Activated naive CD4-positive, alpha-beta T cell treated with anti-CD3 and anti-CD28 coated beads, Interleukin-2, amount 50 U/mL, for 16 hours (primary cell): ENCODE measurements around the gene RERG.

ENCODE experiments used
- DNase-seq: peaks from one replicate; pipeline ENCODE4 v3.0.0-alpha.2; 2020

Gene RERG

DNA sequence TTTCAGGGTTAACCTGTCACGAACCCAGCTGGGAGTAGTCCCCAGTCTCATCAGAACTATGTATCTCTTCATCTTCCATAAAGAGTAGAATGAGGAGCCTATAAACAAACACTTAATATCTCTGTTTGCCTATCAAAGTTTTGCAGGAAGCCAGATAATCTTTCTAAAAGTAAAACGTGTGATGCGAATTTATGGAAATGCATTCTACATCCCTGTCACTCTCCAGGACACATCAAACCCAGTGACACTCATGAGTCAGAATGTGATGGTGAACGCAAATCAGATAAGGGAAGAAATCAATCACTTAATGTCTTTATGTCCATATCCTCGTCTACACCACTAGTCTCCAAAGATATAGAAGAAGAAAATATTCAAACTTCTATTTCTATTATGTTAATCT, 37.4 kb downstream of the RERG start:
- DNase-seq, result no peak

DNA sequence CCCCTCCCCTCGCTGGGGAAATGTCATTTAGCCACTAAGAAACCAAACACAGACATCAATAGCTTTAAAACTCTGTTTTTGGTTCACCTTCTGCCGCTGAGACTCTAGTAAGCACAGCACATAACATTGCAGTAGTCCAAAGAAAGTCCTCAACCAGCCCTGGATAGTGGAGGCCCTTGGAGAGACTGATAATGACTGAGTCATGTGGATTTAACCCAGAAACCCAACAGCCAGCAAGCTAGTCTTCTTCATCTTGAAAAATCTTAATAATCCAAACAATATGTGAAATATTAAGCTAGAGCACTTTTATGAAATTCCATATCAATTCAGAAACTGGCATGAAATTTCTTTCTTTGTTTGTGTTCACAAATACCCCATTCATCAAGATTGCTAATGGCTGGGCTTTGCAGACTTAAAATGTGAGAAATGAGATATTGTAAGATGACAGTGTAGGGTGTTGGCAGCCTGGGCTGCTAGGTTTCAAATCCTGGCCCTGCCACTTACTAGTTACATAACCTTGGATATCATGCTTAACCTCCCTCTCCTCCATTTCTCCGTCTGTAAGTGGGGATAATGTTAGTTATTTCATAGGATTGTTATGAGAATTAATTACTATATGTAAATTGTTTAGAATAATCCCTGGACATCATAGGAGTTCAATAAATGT, 40.1 kb downstream of the RERG start:
- DNase-seq, result no peak

DNA sequence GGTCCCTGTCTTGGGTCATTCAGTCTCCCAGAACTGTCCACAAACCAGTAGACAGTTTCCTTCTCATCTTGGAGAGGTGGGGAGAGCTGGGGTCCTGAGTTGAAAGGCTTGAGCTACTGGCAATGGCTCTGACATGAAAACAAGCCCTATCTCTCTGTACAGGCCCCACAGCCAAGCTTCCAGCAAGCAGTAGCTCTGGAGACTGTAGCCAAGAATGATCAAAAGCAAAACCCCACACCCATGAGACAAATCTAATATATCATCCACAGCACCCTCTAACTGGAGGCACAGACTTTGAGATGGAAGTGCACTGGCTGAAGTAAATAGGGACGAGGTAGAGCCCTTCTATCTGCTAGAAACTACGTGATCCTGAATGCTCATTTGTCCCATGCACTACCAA, 40.9 kb downstream of the RERG start:
- no peak for DNase-seq

DNA sequence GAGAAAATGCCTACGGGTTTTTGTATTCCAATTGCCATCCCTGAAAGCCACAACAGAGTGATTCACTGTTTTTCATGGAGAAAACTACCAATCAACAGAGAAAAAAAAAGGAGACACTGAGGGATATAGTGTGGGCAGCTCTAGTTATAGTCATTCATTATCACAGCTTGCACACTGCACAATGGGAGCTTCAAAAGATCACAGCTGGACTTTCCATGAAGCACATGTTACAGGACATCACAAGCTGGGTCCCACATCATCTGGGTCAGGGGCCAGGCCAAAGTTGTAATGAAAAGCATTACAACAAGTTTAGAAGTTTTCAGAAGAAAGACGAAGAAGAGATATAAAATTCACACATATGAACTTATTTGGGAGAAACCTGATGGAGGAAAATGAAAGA, 41.5 kb downstream of the RERG start:
- no peak for DNase-seq

DNA sequence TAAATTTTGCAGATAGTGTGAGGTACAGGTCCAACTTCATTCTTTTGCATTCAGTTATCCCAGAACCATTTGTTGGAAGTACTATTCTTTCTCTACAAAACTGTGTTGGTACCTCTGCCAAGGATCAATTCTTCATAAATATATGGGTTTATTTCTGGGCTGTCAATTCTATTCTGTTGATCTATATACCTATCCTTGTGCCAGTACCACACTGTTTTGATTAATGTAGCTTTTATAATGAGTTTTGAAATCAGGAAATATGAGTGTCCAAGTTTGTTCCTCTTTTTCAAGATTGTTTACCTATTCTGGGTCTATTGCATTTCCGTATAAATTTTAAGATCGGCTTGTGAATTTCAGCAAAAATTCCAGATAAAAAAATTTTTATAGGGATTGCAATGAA, 48.1 kb downstream of the RERG start:
- no peak for DNase-seq

DNA sequence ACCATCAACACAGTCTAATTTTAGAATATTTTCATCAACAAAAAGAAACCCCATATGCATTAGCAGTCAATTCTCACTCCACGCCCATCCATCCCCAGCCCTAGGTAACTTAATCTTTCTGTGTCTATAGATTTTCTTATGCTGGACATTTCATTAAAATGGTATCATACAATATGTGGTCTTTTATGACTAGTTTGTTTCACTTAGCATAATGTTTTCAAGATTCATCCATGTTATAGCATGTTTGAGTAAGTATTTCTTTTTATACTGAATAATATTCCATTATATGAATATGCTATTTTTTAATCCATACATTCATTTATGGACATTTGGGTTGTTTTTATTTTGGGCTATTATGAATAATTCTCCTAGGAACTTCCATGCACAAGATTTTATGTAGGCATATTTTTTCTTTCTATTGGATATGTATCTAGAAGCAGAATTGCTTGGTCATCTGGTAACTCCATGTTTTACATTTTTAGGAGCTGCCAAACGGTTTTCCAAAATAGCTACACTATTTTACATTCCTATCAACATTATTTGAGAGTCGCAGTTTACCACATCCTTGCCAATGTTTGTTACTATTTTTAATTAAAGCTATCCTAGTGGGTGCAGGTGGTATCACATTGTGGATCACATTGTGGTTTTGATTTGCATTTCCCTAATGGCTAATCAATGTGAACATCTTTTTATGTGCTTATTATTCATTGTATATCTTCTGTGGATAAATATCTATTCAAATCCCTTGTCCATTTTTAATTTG, 49.0 kb downstream of the RERG start:
- no peak for DNase-seq

DNA sequence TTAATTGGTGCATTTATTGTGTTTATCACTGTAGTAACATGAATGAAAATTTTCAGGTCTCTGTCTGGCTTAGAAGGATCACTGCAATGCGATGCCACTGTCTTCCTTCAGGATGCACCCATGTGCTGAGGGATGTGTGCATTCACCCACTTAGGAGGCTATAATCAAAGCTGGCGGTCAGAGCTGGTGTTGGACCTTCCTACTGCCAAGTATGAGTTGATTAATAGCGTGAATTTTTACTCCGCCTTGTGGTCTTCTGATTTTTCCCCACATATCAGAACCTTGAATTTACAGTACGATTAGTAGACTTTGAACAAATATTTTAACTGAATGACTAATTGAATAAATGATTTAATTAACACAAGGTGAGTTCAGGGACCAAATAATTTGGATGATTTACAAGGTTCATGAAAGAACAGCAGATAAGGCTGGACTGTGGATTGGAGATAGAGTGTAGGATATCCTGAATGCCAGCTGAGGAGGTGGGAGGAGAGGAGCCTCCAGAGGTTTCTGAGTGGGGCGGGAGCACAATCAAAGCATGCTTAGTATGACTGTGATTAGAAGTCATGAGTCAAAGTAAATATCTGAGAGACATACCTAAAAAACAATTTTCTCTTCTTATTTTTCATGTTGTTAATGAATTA, 50.1 kb downstream of the RERG start:
- no peak for DNase-seq

DNA sequence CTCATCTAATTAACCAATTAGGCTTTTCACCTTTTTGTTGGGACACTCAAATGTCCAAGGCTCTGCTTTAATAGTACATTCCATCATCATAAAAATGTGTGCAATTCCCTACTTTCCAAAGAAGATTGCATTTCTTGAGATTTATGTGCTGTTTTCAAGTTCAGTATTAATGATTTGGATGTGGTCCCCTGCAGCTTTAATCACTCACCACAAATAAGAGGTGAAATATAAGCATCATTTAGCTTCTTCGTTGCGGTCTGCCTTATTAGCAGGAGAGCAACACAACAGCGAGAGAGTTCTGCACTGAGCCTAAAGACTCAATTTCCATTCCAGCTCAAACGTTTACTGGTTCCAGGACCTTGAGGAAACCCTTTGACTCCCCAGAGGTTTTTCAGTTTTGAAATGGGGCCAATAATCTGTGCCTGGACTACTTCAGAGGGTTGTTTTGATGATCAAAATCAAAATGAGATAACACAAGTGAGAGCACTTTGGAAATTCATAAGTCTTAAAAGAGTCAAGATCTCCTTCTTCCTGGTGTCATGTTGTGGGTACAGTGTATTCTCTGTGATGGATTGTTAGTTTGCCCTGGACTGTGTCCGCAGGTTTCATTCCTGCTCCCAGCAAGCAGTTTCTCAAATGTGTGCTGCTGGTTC, 53.1 kb downstream of the RERG start:
- DNase-seq, result no peak

DNA sequence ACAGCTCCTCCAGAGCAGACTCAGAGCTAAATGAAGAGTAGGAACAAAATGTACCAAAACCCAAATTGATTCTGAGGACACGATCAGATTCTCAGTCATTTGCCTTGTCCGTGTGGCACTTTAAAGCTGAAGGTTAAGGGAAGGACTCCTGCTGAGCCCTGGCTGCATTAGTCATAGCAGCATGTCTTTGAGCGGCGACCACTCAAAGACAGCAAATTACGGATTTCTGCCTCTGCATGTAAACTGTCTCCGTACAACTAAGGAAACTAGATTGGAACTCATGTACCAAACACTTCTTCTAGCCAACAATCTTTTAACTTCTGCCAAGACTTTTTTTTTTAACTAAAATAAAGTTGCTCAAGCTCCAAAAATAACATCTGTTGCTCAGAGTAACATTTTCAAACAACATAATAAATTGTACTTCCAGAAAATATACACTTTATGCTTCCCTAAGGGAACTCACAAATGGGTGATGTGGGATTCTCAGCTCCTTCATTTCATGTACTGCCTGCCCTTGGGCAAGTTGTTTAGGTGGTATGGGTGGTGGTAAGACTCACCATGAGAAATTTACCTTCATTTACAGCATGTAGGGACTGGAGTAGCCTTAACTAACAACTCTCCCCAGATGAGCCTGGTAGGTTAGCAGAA, 56.1 kb downstream of the RERG start:
- no peak for DNase-seq

DNA sequence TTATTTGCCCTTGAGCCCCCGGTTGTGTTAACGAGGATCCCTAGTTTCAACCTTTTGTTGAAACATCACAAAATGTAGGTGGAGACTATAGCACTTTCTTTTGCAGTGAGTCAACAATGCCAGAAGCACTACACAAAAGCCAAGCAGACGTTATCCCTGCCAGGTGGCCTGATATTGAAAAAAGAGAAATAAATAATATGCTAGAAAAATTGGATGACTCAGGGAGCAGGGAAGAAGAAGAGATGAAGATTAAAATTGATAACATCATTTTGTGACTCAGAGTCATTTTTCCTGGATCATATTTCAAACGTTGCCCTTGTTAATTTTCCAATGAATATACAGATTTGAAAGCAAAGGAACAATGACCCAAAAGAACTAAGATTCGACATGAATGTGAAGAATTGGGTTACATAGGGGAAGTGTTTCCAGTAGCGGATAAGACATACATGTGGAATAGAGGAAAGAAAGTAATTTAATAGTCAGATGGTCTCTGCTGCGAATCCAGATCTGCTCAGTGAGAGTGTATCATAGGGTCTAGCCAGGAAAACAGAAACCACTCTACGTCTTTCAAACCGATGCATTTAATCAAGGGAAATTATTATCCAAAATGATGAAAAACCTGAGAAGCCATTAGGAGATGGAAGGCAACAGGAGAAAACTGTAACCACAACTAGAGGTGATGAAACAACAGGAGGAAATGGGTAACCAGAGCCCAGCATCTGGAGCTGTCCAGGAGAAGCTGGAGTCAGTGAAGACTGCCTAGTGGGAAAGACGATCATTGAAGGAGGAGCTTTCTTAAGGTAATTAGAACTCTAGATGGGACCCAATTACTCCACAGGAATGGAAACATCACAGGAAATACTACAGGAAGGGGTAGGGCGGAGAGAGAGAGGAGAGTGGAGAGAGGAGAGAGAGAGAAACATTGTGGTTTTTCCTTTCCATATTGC, 57.9 kb downstream of the RERG start:
- DNase-seq, result no peak

DNA sequence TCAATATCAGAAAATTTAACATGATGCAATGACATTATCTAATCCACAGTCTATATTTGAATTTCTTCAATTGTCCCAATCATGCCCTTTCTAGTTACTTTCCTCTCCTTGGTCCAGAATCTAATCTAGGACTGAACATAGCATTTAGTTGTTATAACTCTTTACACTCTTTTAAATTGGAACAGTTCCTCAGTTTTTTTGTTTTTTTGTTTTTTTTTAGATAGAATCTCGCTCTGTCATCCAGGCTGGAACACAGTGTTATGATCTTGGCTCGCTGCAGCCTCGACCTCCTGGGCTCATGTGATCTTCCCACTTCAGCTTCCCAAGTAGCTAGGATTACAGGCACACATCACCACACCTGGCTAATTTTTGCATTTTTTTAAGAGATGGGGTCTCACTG, 63.1 kb downstream of the RERG start:
- no peak for DNase-seq

DNA sequence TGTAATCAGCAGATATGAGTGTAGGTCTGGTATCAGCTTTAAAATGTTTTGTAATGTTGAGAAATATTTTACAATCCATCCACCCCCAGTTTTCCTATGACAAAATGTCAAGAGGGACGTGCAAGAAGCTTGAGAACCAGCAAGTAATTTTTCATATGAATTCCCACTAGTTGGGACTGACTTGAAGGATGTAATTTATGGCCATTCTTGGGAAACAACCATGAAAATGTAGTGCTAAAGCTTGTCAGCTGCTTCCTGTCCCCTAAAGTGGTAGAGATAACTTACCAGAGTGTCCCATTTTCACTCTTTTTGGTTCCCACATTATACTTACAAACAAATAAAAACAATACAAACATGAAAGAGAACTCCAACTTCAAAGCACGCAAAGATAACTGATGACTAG, 63.9 kb downstream of the RERG start:
- DNase-seq, result no peak

DNA sequence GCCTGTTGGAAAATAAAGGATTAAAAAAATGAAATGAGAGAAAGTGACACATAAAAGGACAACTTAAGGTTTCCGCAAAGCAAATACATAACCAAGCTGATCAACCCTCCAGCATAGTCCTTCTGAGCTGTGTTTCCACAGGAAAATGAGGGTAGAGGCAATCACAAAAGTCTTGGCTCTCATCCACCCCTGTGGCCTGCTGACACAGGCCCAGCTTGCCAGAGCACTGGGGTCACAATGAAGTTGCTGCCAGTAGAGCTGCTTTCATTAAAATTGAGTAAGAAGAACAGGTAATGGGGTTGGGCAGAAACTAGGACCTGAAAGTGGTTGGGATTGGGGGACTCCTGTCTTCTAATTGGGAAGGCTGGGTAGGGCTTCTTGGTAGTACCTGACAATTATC, 65.9 kb downstream of the RERG start:
- DNase-seq, result no peak

DNA sequence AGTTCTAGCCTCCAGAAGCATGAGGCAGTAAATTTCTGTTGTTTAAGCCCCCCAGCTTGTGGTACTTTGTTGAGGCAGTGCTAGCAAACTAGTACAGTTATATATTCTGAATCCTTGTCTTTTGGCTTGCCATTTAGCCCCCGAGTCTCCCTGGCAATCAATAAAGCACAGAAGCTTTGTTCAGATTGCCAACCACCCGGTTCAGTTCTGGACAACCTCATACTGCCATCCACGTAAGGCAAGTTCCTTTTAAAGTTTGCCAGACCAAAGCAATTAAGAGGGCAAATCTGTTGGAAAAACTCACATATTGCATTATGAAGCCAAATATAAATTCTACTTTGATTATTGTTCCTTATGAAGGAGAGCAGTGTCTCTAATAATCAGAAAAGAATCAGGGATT, 67.1 kb downstream of the RERG start:
- no peak for DNase-seq

DNA sequence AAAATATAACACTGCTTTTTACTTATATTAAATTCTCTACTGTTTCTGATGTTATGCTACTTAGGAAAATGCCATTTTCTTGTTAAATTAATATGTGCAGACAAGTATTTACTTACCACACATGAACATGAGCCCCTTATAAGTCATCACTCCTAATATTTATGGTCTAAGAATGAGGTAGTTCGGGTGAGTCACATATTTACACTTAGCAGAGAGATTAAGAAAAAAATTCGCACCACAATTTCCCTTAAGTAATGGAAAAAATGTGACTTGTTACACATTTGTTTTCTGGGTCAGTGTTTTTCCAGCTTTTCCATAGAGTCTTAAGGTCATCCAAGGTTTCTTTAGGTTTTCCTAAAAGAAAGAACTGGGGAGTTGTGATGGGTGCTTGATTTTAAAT, 68.3 kb downstream of the RERG start:
- no peak for DNase-seq

DNA sequence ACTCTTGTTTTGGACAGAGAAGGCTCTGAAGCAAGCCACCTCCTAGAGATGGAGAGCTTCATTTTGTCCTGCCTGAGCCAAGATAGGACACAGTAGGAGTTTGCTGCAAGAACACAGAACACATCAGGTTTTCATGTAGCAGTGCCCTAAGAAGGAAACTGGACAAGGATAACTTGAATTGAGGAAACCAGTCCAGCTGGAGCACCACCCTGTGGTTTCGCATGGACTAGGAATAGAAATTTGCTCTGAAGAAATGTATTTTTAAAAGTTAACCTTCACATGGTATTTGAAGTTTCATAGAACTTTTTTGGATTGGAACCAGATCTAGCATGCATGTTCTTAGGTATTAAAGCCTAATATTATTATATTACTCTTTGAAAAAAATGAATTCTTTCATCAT, 68.8 kb downstream of the RERG start:
- no peak for DNase-seq

DNA sequence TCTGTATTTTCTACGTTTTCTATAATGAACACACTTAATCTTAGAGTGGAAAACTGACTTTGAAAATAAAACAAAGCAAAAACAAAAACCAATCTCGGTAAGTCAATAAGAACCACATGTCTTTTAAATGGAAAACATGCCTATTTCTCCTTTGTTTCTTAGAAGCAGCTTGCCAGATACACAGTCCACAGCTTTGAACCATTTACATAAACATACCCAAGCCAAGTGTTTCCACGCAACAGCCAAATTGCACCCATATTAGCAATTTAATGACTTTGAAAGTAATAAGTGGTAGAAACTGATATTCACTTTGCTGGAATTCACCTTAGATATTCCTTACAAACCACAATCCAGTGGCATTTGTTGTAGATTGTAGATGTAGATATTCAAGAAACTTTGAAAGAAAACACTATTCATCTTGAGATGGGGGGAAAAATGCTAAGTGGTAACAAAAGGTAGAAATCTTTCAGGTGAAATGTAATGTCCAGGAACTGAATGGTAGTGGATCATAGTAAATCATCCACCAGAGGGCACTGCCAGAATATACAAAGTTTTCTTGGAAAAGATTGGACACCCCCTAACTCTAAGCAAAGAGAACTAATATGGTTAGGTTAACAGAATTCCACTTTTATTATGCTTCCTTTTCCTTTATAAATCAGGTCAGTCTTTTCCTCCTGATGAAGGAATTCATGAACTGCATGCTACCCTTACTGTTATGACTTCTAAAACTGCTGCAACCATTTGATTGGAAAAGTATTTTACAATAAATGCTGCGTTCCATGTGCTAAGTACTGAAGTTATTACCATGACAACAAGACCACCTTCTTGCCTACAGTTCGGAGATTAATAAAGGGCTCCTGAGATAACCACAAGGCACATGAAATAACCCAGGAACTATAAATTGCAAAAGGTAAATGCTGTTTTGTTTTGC, 69.8 kb downstream of the RERG start:
- DNase-seq, result no peak

DNA sequence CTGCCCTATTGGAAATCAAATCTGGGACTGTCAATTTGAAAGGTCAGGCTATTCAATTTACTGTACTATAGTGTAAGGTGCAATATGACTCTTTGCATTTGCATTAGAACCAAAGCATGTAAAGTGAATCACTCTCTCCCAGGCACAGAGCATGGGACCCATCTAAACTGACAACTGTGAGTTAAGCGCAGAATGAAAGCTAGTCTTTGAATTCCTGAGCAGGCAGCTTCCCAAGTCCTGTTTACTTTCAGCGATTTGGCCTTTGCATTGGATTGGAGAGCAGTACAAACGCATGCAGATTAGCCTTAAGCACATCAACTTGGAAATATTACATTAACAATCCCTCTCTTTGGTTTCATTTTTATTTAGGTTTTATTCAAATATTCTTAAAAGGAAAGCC, 74.6 kb downstream of the RERG start:
- DNase-seq, result no peak

DNA sequence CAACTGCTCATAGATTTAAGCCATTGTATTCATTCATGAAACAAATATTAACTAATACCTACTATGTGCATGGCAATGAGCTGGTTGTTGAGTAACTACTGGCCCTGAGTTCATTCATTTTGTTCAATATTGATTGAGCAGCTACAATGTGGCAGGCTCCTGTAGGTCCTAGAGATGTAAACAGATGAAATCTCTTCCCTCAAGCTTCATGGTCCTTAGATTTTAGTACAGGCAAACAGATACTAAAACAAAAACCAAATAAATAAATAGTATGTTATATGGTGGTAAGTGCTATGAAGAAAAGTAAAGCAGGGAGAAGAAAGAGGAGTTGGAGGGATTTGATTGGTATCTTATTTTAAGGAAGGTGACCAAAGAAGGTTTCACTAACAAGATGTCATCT, 77.8 kb downstream of the RERG start:
- no peak for DNase-seq

DNA sequence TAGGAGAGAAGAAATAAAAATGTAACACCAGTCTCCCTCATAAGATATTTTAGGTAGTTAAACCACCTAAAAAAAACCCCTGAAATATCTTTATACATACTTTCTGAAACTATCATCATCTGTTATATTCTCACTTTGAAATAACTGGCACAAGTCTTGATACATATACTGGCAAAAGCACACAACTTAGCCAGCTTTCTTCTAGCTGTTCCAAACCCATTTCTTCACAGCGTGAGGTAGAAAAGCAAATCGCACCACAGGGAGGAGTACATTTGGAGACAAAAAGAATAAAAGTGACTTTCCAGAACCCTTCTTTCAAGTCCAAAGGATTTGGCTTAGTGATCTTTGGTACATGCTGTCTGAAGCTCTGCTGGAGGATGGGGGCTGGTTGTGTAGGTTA, 78.5 kb downstream of the RERG start:
- no peak for DNase-seq

DNA sequence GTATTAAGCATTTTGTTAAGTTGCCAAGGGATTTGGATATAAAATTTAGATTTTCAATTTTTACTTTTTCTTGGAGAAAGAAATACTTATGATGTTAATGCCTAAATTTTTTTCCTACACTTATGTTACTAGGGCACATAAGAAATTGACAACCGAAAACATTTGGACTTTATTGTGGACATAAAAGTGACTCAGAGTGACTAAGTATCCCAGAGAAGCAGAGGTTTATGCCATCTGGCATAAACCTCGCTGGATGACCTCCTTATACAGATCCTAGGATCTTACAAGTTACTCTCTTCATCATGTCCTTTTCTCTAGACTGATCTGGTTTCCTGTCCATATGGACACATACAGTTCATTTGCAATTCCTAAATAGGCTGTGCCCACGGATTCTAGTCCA, 89.8 kb downstream of the RERG start:
- DNase-seq, result no peak
